Caco-2 (cell line): ENCODE data around the gene GLE1. TPM values are rescaled to one million over a fixed set of nuclear protein-coding genes. Genes with fewer than 3 reads are reported as not detected.

Experiments
- BruUV-seq: library from RNA; stranded (reverse); fragments of 400-500 nt; replicated peaks from 2 replicates; lab custom pipeline; 2021; lab: Mats Ljungman, UMichigan
- CTCF ChIA-PET: fragments of 300-600 bp; sonication (Branson Sonifier 250); formaldehyde crosslinking; loops from one replicate; lab custom pipeline; 2022; ENCODE audit warnings: antibody characterized with exemption; lab: Charles Lee
- POLR2A ChIA-PET: fragments of 300-600 bp; sonication (Branson Sonifier 250); formaldehyde crosslinking; loops from one replicate; lab custom pipeline; 2022; ENCODE audit warnings: antibody characterized with exemption; lab: Charles Lee
- DNase-seq, 2 experiments: peaks; one replicate each; pipeline versions ENCODE4 v3.0.0 to v3.0.0-alpha.2; 2020 to 2022
- H3K27me3 ChIP-seq: replicated peaks from 2 replicates; pipeline ENCODE4 v1.6.0; 2011; ENCODE audit warnings: low read length; ENCODE audit not compliant: control insufficient read depth, insufficient read depth
- H3K36me3 ChIP-seq: 2 replicates; pipeline ENCODE4 v1.5.1; 2011; ENCODE audit warnings: low read length; ENCODE audit not compliant: control insufficient read depth, insufficient read depth
- H3K4me1 ChIP-seq: fragments of 250-450 bp; sonication (Bioruptor Pico); 2 replicates; pipeline ENCODE4 v1.5.1; 2020; ENCODE audit warnings: mild to moderate bottlenecking
- H3K4me3 ChIP-seq: 2 replicates; pipeline ENCODE4 v1.5.1; 2011; ENCODE audit warnings: low read depth, mild to moderate bottlenecking, control low read depth, low read length
- H3K9me3 ChIP-seq: fragments of 250-450 bp; sonication (Bioruptor Pico); 2 replicates; pipeline ENCODE4 v1.5.1; 2020; ENCODE audit warnings: mild to moderate bottlenecking, moderate library complexity
- H3K27ac Mint-ChIP-seq: one replicate; pipeline ENCODE4 v1.8.0; 2022; ENCODE audit warnings: mixed read lengths; ENCODE audit not compliant: unreplicated experiment
- H3K27me3 Mint-ChIP-seq: one replicate; pipeline ENCODE4 v1.8.0; 2022; ENCODE audit warnings: mixed read lengths; ENCODE audit not compliant: insufficient read depth, unreplicated experiment
- H3K36me3 Mint-ChIP-seq: one replicate; pipeline ENCODE4 v1.8.0; 2022; ENCODE audit warnings: mild to moderate bottlenecking, mixed read lengths; ENCODE audit not compliant: insufficient read depth, unreplicated experiment
- H3K4me1 Mint-ChIP-seq: one replicate; pipeline ENCODE4 v1.8.0; 2022; ENCODE audit warnings: low read depth, mixed read lengths; ENCODE audit not compliant: unreplicated experiment
- H3K4me3 Mint-ChIP-seq: one replicate; pipeline ENCODE4 v1.8.0; 2022; ENCODE audit warnings: mild to moderate bottlenecking, moderate library complexity, mixed read lengths; ENCODE audit not compliant: unreplicated experiment
- H3K9me3 Mint-ChIP-seq: one replicate; pipeline ENCODE4 v1.8.0; 2022; ENCODE audit warnings: mixed read lengths; ENCODE audit not compliant: unreplicated experiment
- CTCF ChIP-seq, 2 experiments: fragments of 200-600 bp in 1 of 2; IDR thresholded peaks; 1 replicate in 1 of 2; 2 replicates in 1 of 2; pipeline versions ENCODE4 v1.5.1 to v1.8.0; 2011 to 2022; ENCODE audit warnings: antibody characterized with exemption in 1 of 2, control low read depth in 1 of 2, inconsistent platforms in 1 of 2, low read depth in 1 of 2, low read length in 1 of 2, mild to moderate bottlenecking in 1 of 2, moderate library complexity in 1 of 2; ENCODE audit not compliant: insufficient read depth in 1 of 2, severe bottlenecking in 1 of 2, unreplicated experiment in 1 of 2
- intact Hi-C: fragments of 100-400 bp; cut with micrococcal nuclease; formaldehyde crosslinking; loops from one replicate; pipeline ENCODE4 v1.10.0; 2022; ENCODE audit not compliant: unreplicated experiment
- total RNA-seq: library from RNA; stranded (reverse); gene quantifications from 2 replicates; pipeline ENCODE4 v1.2.3, GENCODE V29; 2022

The GLE1 gene
- total RNA-seq, 1 experiment from 2014 or later = 30.4 TPM

GRCh38 chr9:128485414-128485855 lies 19.1 kb upstream of the GLE1 start:
- Histone ChIP-seq H3K4me3 (no peak overlapping the region), H3K27me3 (no peaks in the 10 kb centered on the region), H3K4me1 (no peaks in the 10 kb centered on the region), H3K36me3 (peaks cover 2% of the 10 kb centered on the region), H3K9me3 (no peaks in the 10 kb centered on the region)
- no peaks in the 10 kb centered on the region for H3K27me3 Mint-ChIP-seq
- H3K36me3 Mint-ChIP-seq = peaks cover 34% of the 10 kb centered on the region
- no peak overlapping the region for H3K27ac Mint-ChIP-seq
- CTCF ChIA-PET = no interaction called here
- no peak for DNase-seq
- H3K4me3 Mint-ChIP-seq = no peak overlapping the region
- intact Hi-C loops = no loop called here
- H3K9me3 Mint-ChIP-seq = no peaks in the 10 kb centered on the region
- no peak for TF ChIP-seq CTCF (IDR thresholded peaks at IDR 0.05; ENCODE audit: insufficient read depth in 1 of 2, low read depth in 1 of 2, low read length in 1 of 2, severe bottlenecking in 1 of 2, unreplicated experiment in 1 of 2)
- BruUV-seq = no TSS peak
- H3K4me1 Mint-ChIP-seq = no peaks in the 10 kb centered on the region
- POLR2A ChIA-PET = no interaction called here

GRCh38 chr9:128486201-128486600 lies 18.3 kb upstream of the GLE1 start:
- ChIA-PET CTCF (no interaction called here), POLR2A (no interaction called here)
- intact Hi-C loops = no loop called here
- BruUV-seq = no TSS peak
- no peaks in the 10 kb centered on the region for H3K9me3 ChIP-seq
- peaks cover 2% of the 10 kb centered on the region for H3K36me3 ChIP-seq
- DNase-seq = no peak
- H3K27me3 ChIP-seq = no peaks in the 10 kb centered on the region
- Mint-ChIP-seq H3K27ac (no peak overlapping the region), H3K9me3 (no peaks in the 10 kb centered on the region), H3K4me1 (no peaks in the 10 kb centered on the region), H3K27me3 (no peaks in the 10 kb centered on the region), H3K4me3 (no peak overlapping the region), H3K36me3 (peaks cover 27% of the 10 kb centered on the region)
- TF ChIP-seq CTCF (IDR thresholded peaks at IDR 0.05; ENCODE audit: insufficient read depth in 1 of 2, low read depth in 1 of 2, low read length in 1 of 2, severe bottlenecking in 1 of 2, unreplicated experiment in 1 of 2) = no peak
- H3K4me3 ChIP-seq = no peak overlapping the region
- no peaks in the 10 kb centered on the region for H3K4me1 ChIP-seq

GRCh38 chr9:128493424-128493823 lies 11.1 kb upstream of the GLE1 start:
- Mint-ChIP-seq H3K27ac (no peak overlapping the region), H3K9me3 (no peaks in the 10 kb centered on the region), H3K4me3 (no peak overlapping the region), H3K27me3 (no peaks in the 10 kb centered on the region), H3K4me1 (no peaks in the 10 kb centered on the region), H3K36me3 (peaks cover 5% of the 10 kb centered on the region)
- no peak for TF ChIP-seq CTCF (IDR thresholded peaks at IDR 0.05; ENCODE audit: insufficient read depth in 1 of 2, low read depth in 1 of 2, low read length in 1 of 2, severe bottlenecking in 1 of 2, unreplicated experiment in 1 of 2)
- H3K4me1 ChIP-seq = no peaks in the 10 kb centered on the region
- no TSS peak for BruUV-seq
- no peaks in the 10 kb centered on the region for H3K9me3 ChIP-seq
- DNase-seq = no peak
- intact Hi-C loops = no loop called here
- H3K27me3 ChIP-seq = no peaks in the 10 kb centered on the region
- POLR2A ChIA-PET = no interaction called here
- no peak overlapping the region for H3K4me3 ChIP-seq
- CTCF ChIA-PET = no interaction called here
- H3K36me3 ChIP-seq = 0 out of 2 replicates have a peak, but pooled peaks cover 1% of the 10 kb centered on the region
